ENCODE measurements around the gene OR11H7. TPM values are rescaled to one million over a fixed set of nuclear protein-coding genes. Genes with fewer than 3 reads are reported as not detected.
"Not testable (repeated sequence)": the region's sequence is repeated elsewhere in the genome, so short reads cannot be mapped to it uniquely, and the experiment has no call there.

Gene OR11H7
- not detected for total RNA-seq
- not detected for polyA plus RNA-seq

DNA sequence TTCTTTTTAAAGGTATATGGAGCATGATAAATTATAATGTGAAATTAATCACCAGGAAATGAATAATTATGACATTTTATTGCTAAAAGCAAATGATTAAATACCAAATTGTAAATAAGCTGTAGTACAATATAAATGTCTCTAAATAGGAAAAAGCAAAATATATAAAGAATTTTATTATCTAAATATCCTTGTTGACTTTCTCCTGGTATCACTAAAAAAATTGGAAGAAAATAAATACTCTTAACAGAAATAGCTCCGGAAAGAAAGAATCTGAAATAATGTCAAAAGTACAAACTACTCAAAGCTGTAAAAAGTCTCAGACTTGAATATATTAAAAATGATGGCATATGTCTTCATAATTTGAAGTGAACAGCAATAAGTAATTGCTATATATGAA, at the start of gene OR11H7:
TSS of gene OR11H7 (plus strand) at position 301 of the 400 bp plus-strand sequence.
- WGBS = 75% methylated on average over 1 of the region's 1 CpG
- Histone ChIP-seq H3K27ac (ENCODE audit: low read depth) (no peak within 1 kb of the TSS), H3K36me3 (ENCODE audit: insufficient read depth) (no peaks in the 10 kb centered on the region), H3K4me3 (ENCODE audit: low read depth, low read length) (no peak within 1 kb of the TSS), H3K4me1 (ENCODE audit: insufficient read depth) (no peaks in the 10 kb centered on the region)
- DNase-seq (ENCODE audit: extremely low spot score) = no peak

GRCh38 chr14:20179218-20179617, 49.6 kb upstream of the OR11H7 start:
- WGBS = 50% methylated on average over 5 of the region's 5 CpGs
- no peak overlapping the region for H3K4me3 ChIP-seq (ENCODE audit: low read depth, low read length)
- no peak overlapping the region for H3K27ac ChIP-seq (ENCODE audit: low read depth)
- H3K4me1 ChIP-seq (ENCODE audit: insufficient read depth) = no peaks in the 10 kb centered on the region
- DNase-seq (ENCODE audit: extremely low spot score) = no peak
- no peaks in the 10 kb centered on the region for H3K36me3 ChIP-seq (ENCODE audit: insufficient read depth)

- Histone ChIP-seq H3K27ac (ENCODE audit: low read depth) (no peak overlapping the region), H3K4me3 (ENCODE audit: low read depth, low read length) (no peak overlapping the region), H3K4me1 (ENCODE audit: insufficient read depth) (no peaks in the 10 kb centered on the region), H3K36me3 (ENCODE audit: insufficient read depth) (no peaks in the 10 kb centered on the region)
- DNase-seq (ENCODE audit: extremely low spot score) = no peak
- 75% methylated on average over 2 of the region's 2 CpGs for WGBS
Observed at GRCh38 chr14:20179880-20180279, 48.9 kb upstream of the OR11H7 start.

DNA sequence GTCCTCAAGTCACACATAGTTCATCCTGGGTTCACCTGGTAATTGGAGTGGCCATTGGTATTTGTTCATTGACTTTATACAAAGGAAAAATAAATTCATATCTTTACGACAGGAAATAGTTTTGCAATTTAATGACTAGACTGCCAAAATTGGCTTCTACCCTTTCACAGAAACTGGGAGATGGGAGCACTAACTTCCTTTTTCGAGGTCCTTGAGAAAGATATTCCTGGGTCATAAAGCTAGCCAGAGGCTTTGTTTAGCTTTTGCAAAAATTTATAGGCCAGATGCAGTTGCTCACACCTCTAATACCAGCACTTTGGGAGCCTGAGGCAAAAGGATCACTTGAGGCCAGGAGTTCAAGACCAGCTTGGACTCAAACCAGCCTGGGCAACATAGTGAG, 48.3 kb upstream of the OR11H7 start:
- whole genome bisulfite sequencing = 53% methylated on average over 2 of the region's 2 CpGs

GRCh38 chr14:20184181-20184580, 44.6 kb upstream of the OR11H7 start:
- WGBS = 53% methylated on average over 5 of the region's 5 CpGs
- DNase-seq (ENCODE audit: extremely low spot score) = no peak
- Histone ChIP-seq H3K36me3 (ENCODE audit: insufficient read depth) (no peaks in the 10 kb centered on the region), H3K27ac (ENCODE audit: low read depth) (no peak overlapping the region), H3K4me1 (ENCODE audit: insufficient read depth) (no peaks in the 10 kb centered on the region), H3K4me3 (ENCODE audit: low read depth, low read length) (no peak overlapping the region)

More for the DNA sequence above, 48.3 kb upstream of the OR11H7 start:
- Histone ChIP-seq H3K27ac (ENCODE audit: low read depth) (no peak overlapping the region), H3K4me1 (ENCODE audit: insufficient read depth) (no peaks in the 10 kb centered on the region), H3K36me3 (ENCODE audit: insufficient read depth) (no peaks in the 10 kb centered on the region), H3K4me3 (ENCODE audit: low read depth, low read length) (no peak overlapping the region)
- DNase-seq (ENCODE audit: extremely low spot score) = no peak

DNA sequence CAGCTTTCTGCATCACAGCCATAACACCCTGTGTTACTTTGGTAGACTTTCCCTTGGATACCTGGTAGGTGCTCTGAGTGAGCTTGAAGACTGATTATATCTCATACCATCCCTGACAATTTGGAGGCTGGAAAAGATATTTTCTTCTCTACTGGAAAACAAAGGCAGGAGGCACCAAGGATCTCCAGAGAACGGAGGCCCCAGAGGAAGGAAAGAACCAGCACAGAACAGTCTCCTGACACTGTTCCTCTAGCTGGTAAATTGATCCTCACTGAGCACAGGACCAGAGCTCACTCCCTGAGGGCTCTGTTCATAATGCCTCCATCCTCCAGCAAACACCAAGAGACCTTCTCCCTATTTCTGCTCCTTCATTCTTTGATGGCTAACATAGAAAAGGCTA, 38.2 kb upstream of the OR11H7 start, which contains the start of gene OR11G2:
TSS of gene OR11G2 (plus strand) at position 301 of the 400 bp plus-strand sequence. CDS start 6,542 bp downstream, outside the sequence.
- H3K4me1 ChIP-seq (ENCODE audit: insufficient read depth) = no peaks in the 10 kb centered on the region
- 30% methylated on average over 1 of the region's 1 CpG for WGBS
- H3K27ac ChIP-seq (ENCODE audit: low read depth) = no peak within 1 kb of the TSS
- H3K4me3 ChIP-seq (ENCODE audit: low read depth, low read length) = no peak within 1 kb of the TSS
- DNase-seq (ENCODE audit: extremely low spot score) = no peak
- H3K36me3 ChIP-seq (ENCODE audit: insufficient read depth) = no peaks in the 10 kb centered on the region

DNA sequence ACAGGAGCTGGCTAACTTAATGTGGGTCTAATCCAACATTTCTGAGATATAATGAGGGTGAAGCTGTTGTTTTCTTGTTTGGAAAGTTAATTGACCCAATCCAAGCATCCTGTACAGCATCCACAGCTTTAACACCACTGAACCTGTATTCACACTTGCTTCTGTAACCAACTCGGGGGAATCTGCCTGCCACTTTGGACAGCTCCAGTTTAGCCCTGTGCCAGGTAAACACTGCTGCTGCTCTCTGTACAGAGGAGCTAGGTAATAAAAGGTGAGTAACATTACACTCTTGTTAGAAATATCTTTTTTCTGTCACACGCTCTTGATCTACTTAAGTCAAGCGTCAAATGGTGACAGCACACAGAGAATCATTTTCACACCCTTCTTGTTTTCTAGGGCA, 37.4 kb upstream of the OR11H7 start:
- no peak overlapping the region for H3K27ac ChIP-seq (ENCODE audit: low read depth)
- no peaks in the 10 kb centered on the region for H3K36me3 ChIP-seq (ENCODE audit: insufficient read depth)
- no peak for DNase-seq (ENCODE audit: extremely low spot score)
- no peaks in the 10 kb centered on the region for H3K4me1 ChIP-seq (ENCODE audit: insufficient read depth)
- WGBS = 77% methylated on average over 3 of the region's 3 CpGs
- H3K4me3 ChIP-seq (ENCODE audit: low read depth, low read length) = no peak overlapping the region

- Histone ChIP-seq H3K27ac (ENCODE audit: low read depth) (no peak overlapping the region), H3K36me3 (ENCODE audit: insufficient read depth) (no peaks in the 10 kb centered on the region), H3K4me3 (ENCODE audit: low read depth, low read length) (no peak overlapping the region), H3K4me1 (ENCODE audit: insufficient read depth) (no peaks in the 10 kb centered on the region)
- no peak for DNase-seq (ENCODE audit: extremely low spot score)
Observed at GRCh38 chr14:20194101-20194500, 34.7 kb upstream of the OR11H7 start.

- H3K36me3 ChIP-seq (ENCODE audit: insufficient read depth); H3K4me1 ChIP-seq (ENCODE audit: insufficient read depth); H3K4me3 ChIP-seq (ENCODE audit: low read depth, low read length); DNase-seq (ENCODE audit: extremely low spot score); H3K27ac ChIP-seq (ENCODE audit: low read depth): not testable (repeated sequence)
- WGBS = 66% methylated on average over 6 of the region's 6 CpGs
Observed at GRCh38 chr14:20195170-20195569, 33.6 kb upstream of the OR11H7 start.

- Histone ChIP-seq H3K4me1 (ENCODE audit: insufficient read depth) (no peaks in the 10 kb centered on the region), H3K4me3 (ENCODE audit: low read depth, low read length) (no peak overlapping the region), H3K27ac (ENCODE audit: low read depth) (no peak overlapping the region), H3K36me3 (ENCODE audit: insufficient read depth) (no peaks in the 10 kb centered on the region)
- no peak for DNase-seq (ENCODE audit: extremely low spot score)
- 27% methylated on average over 2 of the region's 2 CpGs for WGBS
Observed at GRCh38 chr14:20195911-20196310, 32.9 kb upstream of the OR11H7 start.

- Histone ChIP-seq H3K36me3 (ENCODE audit: insufficient read depth) (no peaks in the 10 kb centered on the region), H3K4me1 (ENCODE audit: insufficient read depth) (no peaks in the 10 kb centered on the region), H3K4me3 (ENCODE audit: low read depth, low read length) (no peak overlapping the region), H3K27ac (ENCODE audit: low read depth) (no peak overlapping the region)
- WGBS = 72% methylated on average over 6 of the region's 6 CpGs
- no peak for DNase-seq (ENCODE audit: extremely low spot score)
Observed at GRCh38 chr14:20197459-20197858, 31.3 kb upstream of the OR11H7 start.

- H3K4me3 ChIP-seq (ENCODE audit: low read depth, low read length) = no peak overlapping the region
- whole genome bisulfite sequencing = 60% methylated on average over 5 of the region's 5 CpGs
- H3K36me3 ChIP-seq (ENCODE audit: insufficient read depth) = no peaks in the 10 kb centered on the region
- no peaks in the 10 kb centered on the region for H3K4me1 ChIP-seq (ENCODE audit: insufficient read depth)
- DNase-seq (ENCODE audit: extremely low spot score) = no peak
- no peak overlapping the region for H3K27ac ChIP-seq (ENCODE audit: low read depth)
Observed at GRCh38 chr14:20198991-20199390, 29.8 kb upstream of the OR11H7 start.

GRCh38 chr14:20204721-20205120, 24.1 kb upstream of the OR11H7 start:
- H3K27ac ChIP-seq (ENCODE audit: low read depth) = no peak overlapping the region
- DNase-seq (ENCODE audit: extremely low spot score) = no peak
- no peaks in the 10 kb centered on the region for H3K4me1 ChIP-seq (ENCODE audit: insufficient read depth)
- no peak overlapping the region for H3K4me3 ChIP-seq (ENCODE audit: low read depth, low read length)
- WGBS = 55% methylated on average over 3 of the region's 3 CpGs
- no peaks in the 10 kb centered on the region for H3K36me3 ChIP-seq (ENCODE audit: insufficient read depth)

GRCh38 chr14:20209595-20209994, 19.2 kb upstream of the OR11H7 start:
- whole genome bisulfite sequencing = 67% methylated on average over 2 of the region's 2 CpGs
- H3K4me3 ChIP-seq (ENCODE audit: low read depth, low read length) = no peak overlapping the region
- DNase-seq (ENCODE audit: extremely low spot score) = no peak
- no peaks in the 10 kb centered on the region for H3K36me3 ChIP-seq (ENCODE audit: insufficient read depth)
- no peaks in the 10 kb centered on the region for H3K4me1 ChIP-seq (ENCODE audit: insufficient read depth)
- H3K27ac ChIP-seq (ENCODE audit: low read depth) = no peak overlapping the region

DNA sequence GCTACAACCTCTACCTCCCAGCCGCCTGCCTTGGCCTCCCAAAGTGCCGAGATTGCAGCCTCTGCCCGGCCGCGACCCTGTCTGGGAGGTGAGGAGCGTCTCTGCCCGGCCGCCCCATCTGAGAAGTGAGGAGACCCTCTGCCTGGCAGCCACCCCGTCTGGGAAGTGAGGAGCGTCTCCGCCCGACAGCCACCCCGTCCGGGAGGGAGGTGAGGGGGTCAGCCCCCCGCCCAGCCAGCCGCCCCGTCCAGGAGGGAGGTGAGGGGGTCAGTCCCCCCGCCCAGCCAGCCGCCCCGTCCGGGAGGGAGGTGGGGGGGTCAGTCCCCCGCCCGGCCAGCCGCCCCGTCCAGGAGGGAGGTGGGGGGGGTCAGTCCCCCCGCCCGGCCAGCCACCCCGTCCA, 16.4 kb upstream of the OR11H7 start:
- not testable (repeated sequence) for H3K4me1 ChIP-seq (ENCODE audit: insufficient read depth); H3K4me3 ChIP-seq (ENCODE audit: low read depth, low read length); H3K36me3 ChIP-seq (ENCODE audit: insufficient read depth); DNase-seq (ENCODE audit: extremely low spot score); H3K27ac ChIP-seq (ENCODE audit: low read depth)
- WGBS = 91% methylated on average over 15 of the region's 28 CpGs
